ENCODE results near the gene MAST4.
A peak's percentile ranks its signal among the peaks of the same experiment; 100 is the strongest.

The MAST4 gene

GRCh38 chr5:67190410-67190809, 594.2 kb downstream of the MAST4 start:
- DNase-seq (ENCODE audit: low spot score), result no peak

GRCh38 chr5:67190861-67191260, 594.7 kb downstream of the MAST4 start:
- DNase-seq (ENCODE audit: low spot score), result no peak

- no peak for DNase-seq (ENCODE audit: low spot score)
These were observed 596.7 kb downstream of the MAST4 start for GRCh38 chr5:67192719-67193438.

GRCh38 chr5:67193439-67193807, 597.2 kb downstream of the MAST4 start:
- DNase-seq (ENCODE audit: low spot score), result no peak

- DNase-seq (ENCODE audit: low spot score), result no peak
These were observed 598.0 kb downstream of the MAST4 start for GRCh38 chr5:67194166-67194565.

GRCh38 chr5:67195406-67196275, 599.4 kb downstream of the MAST4 start:
- no peak for DNase-seq (ENCODE audit: low spot score)

GRCh38 chr5:67196537-67197059, 600.4 kb downstream of the MAST4 start, which contains the start of gene CD180:
CD180 (minus strand) TSS chr5:67196799; CDS start chr5:67196641, 158 bp downstream.
- DNase-seq (ENCODE audit: low spot score), result no peak

GRCh38 chr5:67197536-67197935, 601.3 kb downstream of the MAST4 start:
- no peak for DNase-seq (ENCODE audit: low spot score)

- DNase-seq (ENCODE audit: low spot score), result no peak
These were observed 602.7 kb downstream of the MAST4 start for GRCh38 chr5:67198917-67199316.

GRCh38 chr5:67199859-67200258, 603.7 kb downstream of the MAST4 start:
- DNase-seq (ENCODE audit: low spot score), result no peak

GRCh38 chr5:67200809-67201562, 604.8 kb downstream of the MAST4 start:
- DNase-seq (ENCODE audit: low spot score), result no peak

- no peak for DNase-seq (ENCODE audit: low spot score)
These were observed 605.8 kb downstream of the MAST4 start for GRCh38 chr5:67201897-67202549.

- no peak for DNase-seq (ENCODE audit: low spot score)
These were observed 606.6 kb downstream of the MAST4 start for GRCh38 chr5:67202828-67203227.

- no peak for DNase-seq (ENCODE audit: low spot score)
These were observed 607.5 kb downstream of the MAST4 start for GRCh38 chr5:67203701-67204074.

- no peak for DNase-seq (ENCODE audit: low spot score)
These were observed 608.6 kb downstream of the MAST4 start for GRCh38 chr5:67204821-67205220.

GRCh38 chr5:67205981-67206380, 609.8 kb downstream of the MAST4 start:
- no peak for DNase-seq (ENCODE audit: low spot score)

- no peak for DNase-seq (ENCODE audit: low spot score)
These were observed 610.3 kb downstream of the MAST4 start for GRCh38 chr5:67206461-67206860.

- no peak for DNase-seq (ENCODE audit: low spot score)
These were observed 610.7 kb downstream of the MAST4 start for GRCh38 chr5:67206929-67207328.

GRCh38 chr5:67208403-67208802, 612.2 kb downstream of the MAST4 start:
- DNase-seq (ENCODE audit: low spot score), result no peak

- peak; percentile 70 for DNase-seq (ENCODE audit: low spot score)
These were observed 613.1 kb downstream of the MAST4 start for GRCh38 chr5:67209141-67209771.

GRCh38 chr5:67211926-67212325, 615.7 kb downstream of the MAST4 start:
- no peak for DNase-seq (ENCODE audit: low spot score)

Measured in ecto neural progenitor cell (in vitro differentiated cells).